Endothelial cell of umbilical vein (primary cell): ENCODE measurements around the gene SIGLECL1. TPM values are rescaled to one million over a fixed set of nuclear protein-coding genes. Genes with fewer than 3 reads are reported as not detected.

Experiments
- BruUV-seq: library from RNA; stranded (reverse); fragments of 400-500 nt; replicated peaks from 2 replicates; lab custom pipeline; 2021; lab: Mats Ljungman, UMichigan
- CTCF ChIA-PET: fragments of 300-600, 350-600 bp; sonication (Branson Sonifier 250); formaldehyde crosslinking; loops from one replicate; lab custom pipeline; 2021; ENCODE audit warnings: antibody characterized with exemption, inconsistent platforms; lab: Charles Lee
- POLR2A ChIA-PET: fragments of 300-600, 350-600 bp; sonication (Branson Sonifier 250); formaldehyde crosslinking; loops from one replicate; lab custom pipeline; 2021; ENCODE audit warnings: antibody characterized with exemption, inconsistent platforms; lab: Charles Lee
- DNase-seq: peaks from one replicate; pipeline ENCODE4 v3.0.0-alpha.2; 2011; ENCODE audit warnings: low read depth, low spot score
- FAIRE-seq: peaks from 2 replicates; lab custom pipeline; 2011; peaks lifted over from hg19 to GRCh38; lab: Jason Lieb, UNC
- H2AFZ ChIP-seq: 2 replicates; pipeline ENCODE4 v1.6.0; 2012; ENCODE audit warnings: low read depth, low read length, control low read depth, inconsistent platforms
- H3K27ac ChIP-seq: 2 replicates; pipeline ENCODE4 v1.5.1; 2011; ENCODE audit warnings: low read depth, mild to moderate bottlenecking, control low read depth, low read length, moderate library complexity; ENCODE audit not compliant: insufficient read depth
- H3K27me3 ChIP-seq, 2 experiments: 2 replicates each; pipeline versions ENCODE4 v1.6.0 to v1.6.1; 2011; ENCODE audit warnings: low read length in 2 of 2, mixed read lengths in 1 of 2; ENCODE audit not compliant: control insufficient read depth in 2 of 2, insufficient read depth in 2 of 2
- H3K36me3 ChIP-seq, 2 experiments: 2 replicates in 1 of 2; 3 replicates in 1 of 2; pipeline ENCODE4 v1.5.1; 2011; ENCODE audit warnings: low read length in 2 of 2, mild to moderate bottlenecking in 1 of 2, moderate library complexity in 1 of 2; ENCODE audit not compliant: control insufficient read depth in 2 of 2, insufficient read depth in 2 of 2; ENCODE audit errors: extremely low read depth in 1 of 2
- H3K4me1 ChIP-seq: 3 replicates; pipeline ENCODE4 v1.5.1; 2011; ENCODE audit warnings: mild to moderate bottlenecking, low read length; ENCODE audit not compliant: control insufficient read depth, insufficient read depth; ENCODE audit errors: extremely low read depth
- H3K4me2 ChIP-seq: 2 replicates; pipeline ENCODE4 v1.6.1; 2011; ENCODE audit warnings: low read length, control low read depth, mixed read lengths; ENCODE audit not compliant: insufficient read depth
- H3K4me3 ChIP-seq, 3 experiments: fragments of 200-600 bp in 1 of 3; sonication (generic), shearing (Covaris generic) in 1 of 3; replicated peaks in 1 of 3; 2 replicates each; pipeline ENCODE4 v1.5.1; 2011 to 2016; ENCODE audit warnings: control low read depth in 3 of 3, low read length in 3 of 3, mild to moderate bottlenecking in 2 of 3, inconsistent platforms in 1 of 3, low read depth in 1 of 3, moderate library complexity in 1 of 3; ENCODE audit not compliant: insufficient read depth in 1 of 3
- H3K79me2 ChIP-seq: 2 replicates; pipeline ENCODE4 v1.6.0; 2012; ENCODE audit warnings: low read length, inconsistent platforms; ENCODE audit not compliant: control insufficient read depth, insufficient read depth
- H3K9ac ChIP-seq: replicated peaks from 2 replicates; pipeline ENCODE3; 2011; ENCODE audit warnings: low read length, control low read depth; ENCODE audit not compliant: insufficient read depth; ENCODE audit errors: extremely low read depth
- H3K9me1 ChIP-seq: replicated peaks from 3 replicates; pipeline ENCODE4 v1.6.0; 2011; ENCODE audit warnings: mild to moderate bottlenecking, low read length; ENCODE audit not compliant: control insufficient read depth, insufficient read depth; ENCODE audit errors: extremely low read depth
- H3K9me3 ChIP-seq: replicated peaks from 2 replicates; pipeline ENCODE4 v1.5.1; 2012; ENCODE audit warnings: low read length, inconsistent platforms; ENCODE audit not compliant: control insufficient read depth, insufficient read depth
- H4K20me1 ChIP-seq: replicated peaks from 2 replicates; pipeline ENCODE3; 2011; ENCODE audit warnings: mild to moderate bottlenecking, low read length; ENCODE audit not compliant: control insufficient read depth, insufficient read depth; ENCODE audit errors: extremely low read depth
- EZH2 ChIP-seq: IDR thresholded peaks from 2 replicates; pipeline ENCODE4 v1.6.1; 2012; ENCODE audit warnings: borderline replicate concordance, low read depth, mild to moderate bottlenecking, moderate library complexity, low read length, inconsistent platforms; ENCODE audit not compliant: severe bottlenecking
- FOS ChIP-seq: IDR thresholded peaks from 2 replicates; pipeline ENCODE4 v1.6.1; 2011; ENCODE audit warnings: mild to moderate bottlenecking, low read length, moderate library complexity, borderline replicate concordance; ENCODE audit not compliant: insufficient read depth
- GATA2 ChIP-seq: IDR thresholded peaks from 2 replicates; pipeline ENCODE4 v1.7.0; 2011; ENCODE audit warnings: low read depth, mild to moderate bottlenecking, moderate library complexity, mixed read lengths, low read length; ENCODE audit not compliant: insufficient read length, insufficient read depth
- JUN ChIP-seq: IDR thresholded peaks from 2 replicates; pipeline ENCODE4 v1.6.1; 2011; ENCODE audit warnings: borderline replicate concordance, low read depth; ENCODE audit not compliant: insufficient read length, insufficient read depth
- MAX ChIP-seq: IDR thresholded peaks from 2 replicates; pipeline ENCODE4 v1.6.1; 2011; ENCODE audit not compliant: insufficient read depth, insufficient read length
- MYC ChIP-seq: IDR thresholded peaks from one replicate; pipeline ENCODE4 v1.6.1; 2011; ENCODE audit warnings: mild to moderate bottlenecking, low read depth, low read length
- POLR2A ChIP-seq: IDR thresholded peaks from 2 replicates; pipeline ENCODE4 v1.6.1; 2012; ENCODE audit warnings: low read depth, mild to moderate bottlenecking, control low read depth, low read length
- POLR2AphosphoS5 ChIP-seq: IDR thresholded peaks from 2 replicates; pipeline ENCODE4 v1.6.1; 2012; ENCODE audit warnings: low read depth, mild to moderate bottlenecking, control low read depth, low read length, moderate library complexity; ENCODE audit not compliant: insufficient read depth
- dilution Hi-C: fragments of 300-500 bp; cut with MboI; formaldehyde crosslinking; loops from one replicate; pipeline ENCODE4 v1.15.0; 2019; ENCODE audit warnings: low sequenced_read_pairs; ENCODE audit not compliant: extremely low pct_ligation_motif_present
- intact Hi-C: fragments of 100-400 bp; cut with micrococcal nuclease; formaldehyde crosslinking; loops from one replicate; pipeline ENCODE4 v1.10.0; 2022
- polyA plus RNA-seq, 4 experiments: library from polyadenylated mRNA; depleted of rRNA in 3 of 4; stranded (reverse) in 3 of 4; unstranded in 1 of 4; fragments of >200 nt; gene quantifications; 2 replicates each; pipeline versions ENCODE4 v1.2.1 to v1.2.3, GENCODE V29; 2011 to 2012; ENCODE audit warnings: missing spikeins in 1 of 4
- total RNA-seq: library from RNA; stranded (reverse); gene quantifications from 2 replicates; pipeline ENCODE4 v1.2.3, GENCODE V29; 2021
- TF ChIP-seq, protein P1 (sequence below), 2 donors: IDR thresholded peaks; 1 replicate in 1 of 2; 2 replicates in 1 of 2; pipeline ENCODE4 v1.5.1; 2011; ENCODE audit warnings: low read length in 2 of 2, mild to moderate bottlenecking in 2 of 2, moderate library complexity in 2 of 2, control low read depth in 1 of 2, inconsistent platforms in 1 of 2, low read depth in 1 of 2; ENCODE audit not compliant: insufficient read depth in 1 of 2; ENCODE audit errors: extremely low read depth in 1 of 2

Gene SIGLECL1
- total and polyA plus RNA-seq, 2 donors (not counting 3 experiments of a cell fraction or from before 2014, with no cell fraction given): not detected

GRCh38 chr19:51252306-51253079 is 1.6 kb downstream of the SIGLECL1 start:
- no peaks in the 10 kb centered on the region for H3K4me1 ChIP-seq
- no peak for FAIRE-seq
- H2AFZ ChIP-seq: no peak overlapping the region
- DNase-seq: no peak
- TF ChIP-seq, protein P1, sequence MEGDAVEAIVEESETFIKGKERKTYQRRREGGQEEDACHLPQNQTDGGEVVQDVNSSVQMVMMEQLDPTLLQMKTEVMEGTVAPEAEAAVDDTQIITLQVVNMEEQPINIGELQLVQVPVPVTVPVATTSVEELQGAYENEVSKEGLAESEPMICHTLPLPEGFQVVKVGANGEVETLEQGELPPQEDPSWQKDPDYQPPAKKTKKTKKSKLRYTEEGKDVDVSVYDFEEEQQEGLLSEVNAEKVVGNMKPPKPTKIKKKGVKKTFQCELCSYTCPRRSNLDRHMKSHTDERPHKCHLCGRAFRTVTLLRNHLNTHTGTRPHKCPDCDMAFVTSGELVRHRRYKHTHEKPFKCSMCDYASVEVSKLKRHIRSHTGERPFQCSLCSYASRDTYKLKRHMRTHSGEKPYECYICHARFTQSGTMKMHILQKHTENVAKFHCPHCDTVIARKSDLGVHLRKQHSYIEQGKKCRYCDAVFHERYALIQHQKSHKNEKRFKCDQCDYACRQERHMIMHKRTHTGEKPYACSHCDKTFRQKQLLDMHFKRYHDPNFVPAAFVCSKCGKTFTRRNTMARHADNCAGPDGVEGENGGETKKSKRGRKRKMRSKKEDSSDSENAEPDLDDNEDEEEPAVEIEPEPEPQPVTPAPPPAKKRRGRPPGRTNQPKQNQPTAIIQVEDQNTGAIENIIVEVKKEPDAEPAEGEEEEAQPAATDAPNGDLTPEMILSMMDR (IDR thresholded peaks at IDR 0.05; ENCODE audit: extremely low read depth in 1 of 2, insufficient read depth in 1 of 2, low read depth in 1 of 2, low read length in 2 of 2): no peak
- TF ChIP-seq GATA2 (no peak), POLR2A (no peak), MYC (no peak), EZH2 (no peak), MAX (no peak), JUN (no peak), POLR2AphosphoS5 (no peak), FOS (no peak)
- no peaks in the 10 kb centered on the region for H3K27me3 ChIP-seq
- no peak overlapping the region for H3K9ac ChIP-seq
- dilution Hi-C loops (no loop called here), intact Hi-C loops (no loop called here)
- BruUV-seq: no TSS peak
- no peaks in the 10 kb centered on the region for H3K79me2 ChIP-seq
- no peak overlapping the region for H3K27ac ChIP-seq
- no peak overlapping the region for H3K4me3 ChIP-seq
- no peaks in the 10 kb centered on the region for H4K20me1 ChIP-seq
- ChIA-PET POLR2A (no interaction called here), CTCF (no interaction called here)
- H3K9me3 ChIP-seq: no peaks in the 10 kb centered on the region
- H3K4me2 ChIP-seq: no peak overlapping the region
- no peaks in the 10 kb centered on the region for H3K9me1 ChIP-seq
- no peaks in the 10 kb centered on the region for H3K36me3 ChIP-seq
